MM.1S (cell line): ENCODE data around the gene NHLRC4.

ENCODE experiments used
- DNase-seq: peaks from one replicate; pipeline ENCODE4 v3.0.0-alpha.2; 2015
- H2AFZ ChIP-seq: fragments of 300-600 bp; sonication (generic); 2 replicates; pipeline ENCODE4 v1.6.0; 2016; ENCODE audit warnings: antibody characterized with exemption, low read length
- H3F3A ChIP-seq: fragments of 300-600 bp; sonication (generic); 2 replicates; pipeline ENCODE4 v1.6.1; 2016; ENCODE audit warnings: mild to moderate bottlenecking, antibody characterized with exemption, low read length, moderate library complexity, mixed read lengths; ENCODE audit not compliant: insufficient read depth
- H3K27ac ChIP-seq: fragments of 300-600 bp; sonication (generic); 2 replicates; pipeline ENCODE4 v1.5.1; 2016; ENCODE audit warnings: mild to moderate bottlenecking, low read length
- H3K27me3 ChIP-seq: fragments of 300-600 bp; sonication (generic); replicated peaks from 2 replicates; pipeline ENCODE4 v1.6.0; 2016; ENCODE audit warnings: low read length; ENCODE audit not compliant: insufficient read depth
- H3K36me3 ChIP-seq: fragments of 300-600 bp; sonication (generic); replicated peaks from 2 replicates; pipeline ENCODE4 v1.6.1; 2016; ENCODE audit warnings: mild to moderate bottlenecking, low read length, mixed read lengths; ENCODE audit not compliant: insufficient read depth
- H3K4me1 ChIP-seq: fragments of 300-600 bp; sonication (generic); 2 replicates; pipeline ENCODE4 v1.6.1; 2016; ENCODE audit warnings: low read length, mixed read lengths
- H3K4me2 ChIP-seq: fragments of 300-600 bp; sonication (generic); 2 replicates; pipeline ENCODE4 v1.6.0; 2016; ENCODE audit warnings: low read depth, low read length
- H3K4me3 ChIP-seq: fragments of 300-600 bp; sonication (generic); 2 replicates; pipeline ENCODE4 v1.5.1; 2016; ENCODE audit warnings: low read length, mixed read lengths
- H3K79me2 ChIP-seq: fragments of 300-600 bp; sonication (generic); 2 replicates; pipeline ENCODE4 v1.6.1; 2016; ENCODE audit warnings: mixed run types, low read length, mixed read lengths
- H3K9ac ChIP-seq: fragments of 300-600 bp; sonication (generic); 2 replicates; pipeline ENCODE4 v1.6.1; 2016; ENCODE audit warnings: low read length, mixed read lengths
- H3K9me2 ChIP-seq: fragments of 300-600 bp; sonication (generic); replicated peaks from 2 replicates; pipeline ENCODE4 v1.6.1; 2016; ENCODE audit warnings: mild to moderate bottlenecking, low read length, mixed read lengths; ENCODE audit not compliant: insufficient read depth
- H3K9me3 ChIP-seq: fragments of 300-600 bp; sonication (generic); replicated peaks from 2 replicates; pipeline ENCODE4 v1.6.1; 2016; ENCODE audit warnings: mild to moderate bottlenecking, low read length, mixed read lengths; ENCODE audit not compliant: insufficient read depth
- H4K20me1 ChIP-seq: fragments of 300-600 bp; sonication (generic); 2 replicates; pipeline ENCODE4 v1.6.1; 2016; ENCODE audit warnings: mild to moderate bottlenecking, low read length, moderate library complexity, mixed read lengths; ENCODE audit not compliant: insufficient read depth
- EZH2 ChIP-seq: fragments of 300-600 bp; sonication (generic); optimal IDR thresholded peaks from 2 replicates; pipeline ENCODE3; 2017; ENCODE audit warnings: low read depth, mild to moderate bottlenecking, antibody characterized with exemption, low read length, mixed read lengths
- EZH2phosphoT487 ChIP-seq: fragments of 300-600 bp; sonication (generic); IDR thresholded peaks from 2 replicates; pipeline ENCODE4 v1.6.1; 2018; ENCODE audit warnings: antibody characterized with exemption, low read length
- TF ChIP-seq, protein P1 (sequence below): fragments of 300-600 bp; sonication (generic); IDR thresholded peaks from 2 replicates; pipeline ENCODE4 v1.5.1; 2016; ENCODE audit warnings: antibody characterized with exemption, low read length, mixed read lengths

The NHLRC4 gene

DNA sequence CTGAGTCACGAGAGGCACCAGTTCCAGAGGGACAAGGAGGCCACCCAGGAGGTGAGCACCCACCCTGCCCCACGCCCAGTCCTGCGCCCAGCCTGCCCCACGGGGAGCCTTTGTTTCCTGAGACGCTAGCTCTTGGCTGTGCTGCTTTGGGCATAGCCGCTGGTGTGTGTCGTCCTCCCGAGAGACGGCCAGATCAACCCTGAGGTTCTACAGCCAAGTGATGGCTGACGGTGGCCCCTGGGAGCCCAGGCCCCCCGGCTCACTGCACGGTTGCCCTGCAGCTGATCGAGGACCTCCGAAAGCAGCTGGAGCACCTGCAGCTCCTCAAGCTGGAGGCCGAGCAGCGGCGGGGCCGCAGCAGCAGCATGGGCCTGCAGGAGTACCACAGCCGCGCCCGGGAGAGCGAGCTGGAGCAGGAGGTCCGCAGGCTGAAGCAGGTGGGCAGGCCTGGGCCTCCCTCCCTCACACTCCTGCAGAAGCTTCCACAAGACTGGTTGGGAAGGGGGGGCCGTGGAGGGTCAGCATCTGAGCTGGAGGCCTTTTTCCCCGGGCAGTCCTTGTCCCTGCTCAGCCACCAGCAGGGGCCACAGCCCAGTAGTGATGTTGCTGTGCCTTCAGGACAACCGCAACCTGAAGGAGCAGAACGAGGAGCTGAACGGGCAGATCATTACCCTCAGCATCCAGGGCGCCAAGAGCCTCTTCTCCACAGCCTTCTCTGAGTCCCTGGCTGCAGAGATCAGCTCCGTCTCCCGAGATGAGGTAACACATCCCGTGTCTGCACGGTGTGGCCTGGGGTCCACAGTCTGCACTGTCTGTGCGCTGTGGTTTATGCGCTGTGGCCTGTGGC is 46.7 kb upstream of the NHLRC4 start:
- no peak overlapping the region for H3K4me3 ChIP-seq
- TF ChIP-seq EZH2phosphoT487, result no peak
- TF ChIP-seq, protein P1, sequence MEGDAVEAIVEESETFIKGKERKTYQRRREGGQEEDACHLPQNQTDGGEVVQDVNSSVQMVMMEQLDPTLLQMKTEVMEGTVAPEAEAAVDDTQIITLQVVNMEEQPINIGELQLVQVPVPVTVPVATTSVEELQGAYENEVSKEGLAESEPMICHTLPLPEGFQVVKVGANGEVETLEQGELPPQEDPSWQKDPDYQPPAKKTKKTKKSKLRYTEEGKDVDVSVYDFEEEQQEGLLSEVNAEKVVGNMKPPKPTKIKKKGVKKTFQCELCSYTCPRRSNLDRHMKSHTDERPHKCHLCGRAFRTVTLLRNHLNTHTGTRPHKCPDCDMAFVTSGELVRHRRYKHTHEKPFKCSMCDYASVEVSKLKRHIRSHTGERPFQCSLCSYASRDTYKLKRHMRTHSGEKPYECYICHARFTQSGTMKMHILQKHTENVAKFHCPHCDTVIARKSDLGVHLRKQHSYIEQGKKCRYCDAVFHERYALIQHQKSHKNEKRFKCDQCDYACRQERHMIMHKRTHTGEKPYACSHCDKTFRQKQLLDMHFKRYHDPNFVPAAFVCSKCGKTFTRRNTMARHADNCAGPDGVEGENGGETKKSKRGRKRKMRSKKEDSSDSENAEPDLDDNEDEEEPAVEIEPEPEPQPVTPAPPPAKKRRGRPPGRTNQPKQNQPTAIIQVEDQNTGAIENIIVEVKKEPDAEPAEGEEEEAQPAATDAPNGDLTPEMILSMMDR, result no peak
- TF ChIP-seq EZH2, result no peak
- H3K27me3 ChIP-seq, result no peaks in the 10 kb centered on the region
- no peaks in the 10 kb centered on the region for H4K20me1 ChIP-seq
- H3K4me2 ChIP-seq, result no peak overlapping the region
- no peak overlapping the region for H3K27ac ChIP-seq
- no peaks in the 10 kb centered on the region for H3K9me3 ChIP-seq
- H3K36me3 ChIP-seq, result no peaks in the 10 kb centered on the region
- no peak for DNase-seq
- H3K79me2 ChIP-seq, result peaks cover under 1% of the 10 kb centered on the region; the same call in 1 of the 2 replicates
- no peaks in the 10 kb centered on the region for H3K4me1 ChIP-seq
- no peaks in the 10 kb centered on the region for H3K9me2 ChIP-seq
- H2AFZ ChIP-seq, result no peak overlapping the region
- no peak overlapping the region for H3K9ac ChIP-seq
- no peaks in the 10 kb centered on the region for H3F3A ChIP-seq

DNA sequence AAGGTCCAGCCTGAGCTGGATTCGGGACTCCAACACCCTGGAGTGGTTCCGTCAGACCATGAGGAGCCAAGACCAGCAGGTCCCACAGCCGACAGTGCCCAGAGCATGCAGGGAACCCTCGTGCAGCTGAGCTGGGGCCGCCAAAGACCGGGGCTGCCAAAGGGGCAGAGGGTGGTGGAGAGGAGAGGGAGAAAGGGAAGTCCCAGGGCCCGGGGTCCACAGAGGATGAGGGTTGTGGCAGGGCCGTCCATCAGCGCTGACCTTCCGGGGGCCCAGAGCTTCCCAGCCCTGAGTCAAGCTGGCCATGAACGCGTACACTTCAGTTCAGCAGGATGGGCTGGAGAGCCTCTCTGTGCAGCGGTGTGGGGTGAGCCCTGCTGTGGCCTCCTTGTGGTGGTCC is 46.0 kb upstream of the NHLRC4 start:
- H3K4me1 ChIP-seq, result no peaks in the 10 kb centered on the region
- H3K27ac ChIP-seq, result no peak overlapping the region
- TF ChIP-seq, protein P1, result no peak
- no peak for TF ChIP-seq EZH2
- no peak for TF ChIP-seq EZH2phosphoT487
- no peaks in the 10 kb centered on the region for H4K20me1 ChIP-seq
- no peak overlapping the region for H3K9ac ChIP-seq
- H2AFZ ChIP-seq, result no peak overlapping the region
- H3K4me3 ChIP-seq, result no peak overlapping the region
- H3K79me2 ChIP-seq, result peaks cover 9% of the 10 kb centered on the region
- no peak overlapping the region for H3K4me2 ChIP-seq
- no peaks in the 10 kb centered on the region for H3K9me2 ChIP-seq
- DNase-seq, result no peak
- H3K9me3 ChIP-seq, result no peaks in the 10 kb centered on the region
- no peaks in the 10 kb centered on the region for H3F3A ChIP-seq
- no peaks in the 10 kb centered on the region for H3K27me3 ChIP-seq
- H3K36me3 ChIP-seq, result no peaks in the 10 kb centered on the region

DNA sequence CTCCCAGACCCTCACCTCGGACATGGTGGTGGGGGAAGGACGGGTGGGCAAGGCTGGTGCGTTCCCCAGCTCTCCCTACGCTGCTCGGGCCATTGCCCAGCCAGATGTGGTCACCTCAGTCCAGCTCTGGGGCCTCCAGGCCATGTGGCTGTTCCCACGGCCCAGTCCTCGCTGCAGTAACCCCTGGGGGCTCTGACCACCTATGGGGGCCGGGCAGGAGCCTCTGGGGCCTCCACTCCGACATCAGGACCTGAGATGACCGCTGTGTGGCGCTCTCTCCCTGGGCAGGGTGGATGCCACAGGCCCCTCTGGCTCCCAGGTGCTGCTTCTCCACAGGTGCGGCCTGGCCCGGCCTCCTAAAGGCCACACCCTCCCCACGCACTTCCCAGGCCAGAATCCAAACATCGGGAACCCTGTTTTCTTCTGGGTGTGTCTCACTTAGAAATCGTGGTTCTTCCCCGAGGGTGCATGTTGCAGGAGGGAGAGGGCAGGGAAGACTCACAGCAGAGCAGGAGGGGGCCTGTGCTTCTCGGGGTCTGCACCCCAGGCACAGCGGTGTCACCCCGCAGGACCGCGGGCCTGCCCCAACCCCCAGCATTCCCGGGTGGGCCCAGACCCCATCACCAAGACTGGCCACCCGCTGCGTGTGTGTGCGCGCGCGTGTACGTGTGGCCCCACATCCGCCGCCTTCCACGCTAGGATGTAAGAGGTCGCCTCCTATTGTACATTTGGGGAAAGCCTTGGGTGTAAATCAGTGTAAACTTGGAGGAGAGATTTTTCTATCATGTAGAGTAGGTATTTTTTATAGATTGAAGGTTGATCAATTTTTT is 45.2 kb upstream of the NHLRC4 start:
- peaks cover 16% of the 10 kb centered on the region for H3K79me2 ChIP-seq
- no peak for TF ChIP-seq EZH2
- TF ChIP-seq EZH2phosphoT487, result no peak
- TF ChIP-seq, protein P1, result no peak
- no peaks in the 10 kb centered on the region for H3K36me3 ChIP-seq
- H3K4me1 ChIP-seq, result peaks cover 5% of the 10 kb centered on the region; the same call in 1 of the 2 replicates
- no peak for DNase-seq
- no peaks in the 10 kb centered on the region for H3K27me3 ChIP-seq
- H3K4me2 ChIP-seq, result no peak overlapping the region
- no peaks in the 10 kb centered on the region for H3K9me3 ChIP-seq
- no peaks in the 10 kb centered on the region for H3F3A ChIP-seq
- H3K27ac ChIP-seq, result no peak overlapping the region
- H3K9me2 ChIP-seq, result no peaks in the 10 kb centered on the region
- H3K4me3 ChIP-seq, result no peak overlapping the region
- no peaks in the 10 kb centered on the region for H4K20me1 ChIP-seq
- H3K9ac ChIP-seq, result no peak overlapping the region
- no peak overlapping the region for H2AFZ ChIP-seq
